ENCODE measurements around the gene TRAPPC10.

The TRAPPC10 gene

DNA sequence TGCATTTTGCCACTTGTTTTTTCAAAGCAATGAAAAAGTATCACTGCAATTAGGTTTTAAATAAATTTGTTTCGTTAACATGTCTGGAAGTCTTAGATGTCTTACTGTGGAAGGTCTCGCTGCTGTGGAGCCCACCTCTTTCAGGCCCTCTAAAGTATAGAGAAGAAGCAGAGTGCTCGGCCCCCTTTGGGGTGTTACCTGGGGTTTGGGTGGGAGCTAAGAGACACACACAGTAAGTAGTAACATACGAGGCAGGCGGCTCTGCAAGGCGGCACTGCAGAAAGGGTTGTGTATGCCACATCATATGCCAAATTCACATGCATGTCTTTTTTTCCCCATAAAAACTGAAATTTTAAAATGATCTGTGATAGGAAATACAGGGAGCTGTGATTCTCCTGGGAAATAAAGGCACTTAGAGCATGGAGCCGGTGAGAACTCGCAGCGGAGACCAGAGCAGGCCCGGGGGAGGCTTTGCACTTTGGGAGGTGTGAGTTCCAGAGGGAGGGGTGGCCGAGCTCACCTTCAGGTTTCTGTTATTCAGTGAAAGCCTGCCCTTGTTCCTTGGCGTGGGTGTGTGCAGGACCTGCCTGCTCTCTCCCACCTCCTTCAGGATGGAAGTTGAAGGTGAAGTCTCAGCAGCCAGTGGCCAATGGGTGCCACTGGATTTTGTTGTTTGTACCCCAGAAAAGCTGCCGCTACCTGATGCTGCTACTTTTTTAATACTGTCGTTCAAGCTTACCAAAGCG lies 59.4 kb downstream of the TRAPPC10 start:
- DNase-seq = no peak

DNA sequence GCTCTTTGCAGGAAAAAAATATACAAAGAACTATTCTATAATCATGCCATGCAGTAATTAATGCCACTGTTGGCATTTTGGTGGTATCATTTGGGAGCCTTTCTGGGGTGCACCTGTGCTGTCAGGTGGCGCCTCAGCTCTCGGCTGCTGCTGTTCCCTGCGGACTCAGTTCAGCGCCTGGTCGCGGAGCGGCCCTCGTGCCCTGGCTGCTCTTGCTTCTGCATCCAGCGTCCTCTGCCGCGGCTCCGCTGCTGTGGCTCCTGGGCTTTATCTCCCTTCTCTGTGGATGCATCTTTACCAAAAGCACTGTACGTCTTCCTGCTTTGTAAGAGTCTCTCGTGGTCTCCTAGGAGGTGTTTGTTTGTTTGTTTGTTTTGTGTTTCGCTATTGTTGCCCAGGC lies 60.0 kb downstream of the TRAPPC10 start:
- no peak for DNase-seq

DNA sequence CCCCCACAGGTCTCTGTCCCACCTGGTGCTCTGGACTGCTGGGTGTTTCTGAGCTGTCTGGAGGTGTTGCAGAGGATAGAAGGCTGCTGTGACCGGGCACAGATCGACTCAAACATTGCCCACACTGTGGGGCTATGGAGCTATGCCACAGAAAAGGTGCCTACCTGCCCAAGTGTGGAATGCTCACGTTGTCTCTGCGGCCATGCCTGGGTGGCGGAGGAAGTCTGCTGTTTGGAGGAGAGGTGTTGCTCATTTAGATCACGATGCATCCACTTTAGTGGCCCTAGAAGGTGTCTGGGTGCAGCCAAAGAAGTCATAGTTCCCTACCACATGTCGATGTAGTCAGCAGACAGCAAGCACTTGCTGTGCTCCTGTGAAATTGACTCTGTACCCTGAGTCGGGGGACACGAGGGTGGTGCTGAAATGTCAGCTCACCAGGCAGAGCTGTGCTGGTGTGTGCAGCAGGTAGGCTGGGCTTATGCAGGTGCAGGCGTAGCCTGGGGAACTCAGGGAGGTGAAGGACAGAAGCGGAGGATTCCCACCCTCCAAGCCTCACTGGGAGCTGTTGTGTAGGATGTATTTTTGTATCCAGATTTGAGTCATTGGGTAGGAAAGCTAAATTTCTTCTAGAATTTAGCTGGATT lies 62.3 kb downstream of the TRAPPC10 start:
- DNase-seq = no peak

DNA sequence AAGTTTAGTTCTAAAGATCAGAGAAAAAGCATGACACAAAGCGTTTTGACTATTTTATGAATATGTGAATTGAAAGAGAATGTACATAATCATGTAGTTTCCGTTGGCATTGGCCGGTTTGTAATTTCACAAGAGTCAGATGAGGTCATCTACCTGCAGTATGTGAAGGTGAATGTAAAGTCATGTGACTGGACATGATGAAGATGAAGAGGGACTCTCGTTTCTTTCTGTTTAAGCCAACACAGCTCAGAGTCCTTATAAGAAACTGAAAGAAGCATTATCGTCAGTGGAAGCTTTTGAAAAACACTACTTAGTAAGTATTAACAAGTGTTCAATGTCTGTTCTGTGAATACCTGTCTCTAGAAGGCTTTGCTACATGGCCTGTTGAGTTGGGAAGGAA lies 64.2 kb downstream of the TRAPPC10 start:
- DNase-seq = no peak

DNA sequence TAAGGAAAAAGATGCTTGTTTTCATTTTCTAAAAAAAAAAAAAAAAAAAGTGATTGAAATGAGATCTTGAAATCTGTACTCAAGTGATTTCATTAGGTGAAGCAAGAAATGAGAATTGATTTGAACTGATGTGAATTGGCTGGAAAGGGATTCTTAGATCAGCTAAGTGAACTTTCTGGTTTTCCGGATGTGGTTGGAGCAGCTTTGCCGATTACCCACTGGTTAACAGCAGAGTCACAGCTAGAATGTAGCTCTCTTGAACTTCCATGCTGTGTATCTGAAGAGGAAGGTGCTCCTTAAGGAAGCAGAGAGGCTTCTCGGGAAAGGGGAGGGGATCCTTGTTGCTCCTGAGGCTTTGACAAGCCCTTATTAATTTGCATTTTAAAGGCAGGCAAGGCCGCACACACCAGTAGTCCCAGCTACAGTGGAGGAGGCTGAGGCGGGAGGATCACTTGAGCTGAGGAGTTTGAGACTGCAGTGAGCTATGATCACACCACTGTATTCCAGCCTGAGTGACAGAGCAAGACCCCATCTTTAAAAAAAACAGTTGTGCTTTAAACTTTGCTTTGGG lies 66.4 kb downstream of the TRAPPC10 start:
- no peak for DNase-seq

DNA sequence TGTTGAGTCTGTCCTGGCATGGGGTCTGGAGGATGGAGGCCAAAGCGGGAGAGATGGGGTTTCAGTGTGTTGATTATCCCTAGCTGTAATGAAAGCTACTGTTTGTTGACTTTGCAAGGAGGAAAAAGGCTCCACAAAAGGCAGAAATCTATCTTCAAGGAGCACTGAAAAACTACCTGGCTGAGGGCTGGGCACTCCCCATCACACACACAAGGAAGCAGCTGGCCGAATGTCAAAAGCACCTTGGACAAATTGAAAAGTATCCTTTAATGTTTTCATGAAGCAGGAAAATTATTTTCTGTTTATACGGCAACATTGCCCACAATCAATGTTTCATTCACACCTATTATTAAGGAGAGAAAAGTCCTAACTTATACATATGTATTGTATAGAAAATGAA lies 67.3 kb downstream of the TRAPPC10 start:
- DNase-seq = peak; percentile 38

DNA sequence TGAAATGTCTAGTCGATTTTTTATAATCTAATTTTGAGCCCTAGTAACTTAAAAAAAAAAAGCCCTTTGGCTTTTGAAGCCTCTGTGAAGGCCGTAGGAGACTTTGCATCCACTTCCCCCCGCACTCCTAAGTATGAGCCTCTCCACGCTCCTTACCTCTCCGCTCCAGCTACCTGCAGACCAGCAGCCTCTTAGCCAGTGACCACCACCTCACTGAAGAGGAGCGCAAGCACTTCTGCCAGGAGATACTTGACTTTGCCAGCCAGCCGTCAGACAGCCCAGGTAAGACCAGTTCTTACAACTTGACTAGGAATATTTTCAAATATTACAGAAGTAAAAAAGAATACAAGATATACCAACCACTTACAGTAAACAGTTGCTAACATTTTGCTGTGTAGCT lies 67.7 kb downstream of the TRAPPC10 start:
- DNase-seq = peak; percentile 73

DNA sequence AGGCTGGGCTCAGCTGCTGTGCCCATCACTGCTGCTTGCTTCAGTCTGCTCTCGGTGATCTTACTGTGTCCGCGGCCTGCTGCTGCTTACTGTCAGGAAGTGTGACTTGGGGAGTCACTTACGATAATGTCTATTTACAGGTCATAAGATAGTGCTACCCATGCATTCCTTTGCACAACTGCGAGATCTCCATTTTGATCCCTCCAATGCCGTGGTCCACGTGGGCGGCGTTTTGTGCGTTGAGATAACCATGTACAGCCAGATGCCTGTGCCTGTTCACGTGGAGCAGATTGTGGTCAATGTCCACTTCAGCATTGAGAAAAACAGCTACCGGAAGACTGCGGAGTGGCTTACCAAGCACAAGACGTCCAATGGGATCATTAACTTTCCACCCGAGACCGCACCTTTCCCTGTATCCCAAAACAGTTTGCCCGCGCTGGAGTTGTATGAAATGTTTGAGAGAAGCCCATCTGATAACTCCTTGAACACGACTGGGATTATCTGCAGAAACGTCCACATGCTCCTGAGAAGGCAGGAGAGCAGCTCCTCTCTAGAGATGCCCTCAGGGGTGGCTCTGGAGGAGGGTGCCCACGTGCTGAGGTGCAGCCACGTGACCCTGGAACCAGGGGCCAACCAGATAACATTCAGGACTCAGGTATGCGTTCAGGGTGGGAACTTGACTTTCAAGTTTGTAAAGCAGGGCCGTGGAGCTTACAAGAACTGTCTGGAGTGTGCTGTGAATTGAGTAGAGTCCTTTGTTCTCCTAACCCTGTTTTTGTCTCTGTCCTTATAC lies 70.7 kb downstream of the TRAPPC10 start:
- no peak for DNase-seq

DNA sequence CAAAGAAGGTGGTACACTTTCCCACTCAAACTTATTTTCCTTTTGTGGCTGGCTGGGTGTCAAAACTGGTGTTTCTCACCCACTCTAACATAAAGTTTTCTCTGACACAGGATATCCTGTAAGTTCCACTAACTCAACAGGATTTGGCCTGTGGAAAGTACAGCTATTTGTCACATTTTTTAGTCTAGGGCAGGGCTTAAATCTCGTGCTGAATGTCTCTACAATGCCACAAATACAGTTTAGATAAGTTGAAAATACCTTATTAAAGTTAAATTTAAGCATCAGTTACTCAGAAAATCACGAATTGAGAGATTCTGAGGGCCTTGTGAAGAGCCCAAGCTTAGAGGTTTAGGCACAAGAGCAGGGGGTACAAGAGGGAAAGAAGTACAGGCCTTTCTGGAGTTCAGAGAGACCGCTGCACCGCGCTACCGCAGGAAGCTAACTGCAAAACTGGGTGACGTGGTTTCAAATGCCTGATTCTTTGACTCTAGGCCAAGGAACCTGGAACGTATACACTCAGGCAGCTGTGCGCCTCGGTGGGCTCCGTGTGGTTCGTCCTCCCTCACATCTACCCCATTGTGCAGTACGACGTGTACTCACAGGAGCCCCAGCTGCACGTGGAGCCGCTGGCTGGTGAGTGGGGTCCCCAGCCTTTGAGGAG lies 71.7 kb downstream of the TRAPPC10 start:
- no peak for DNase-seq

DNA sequence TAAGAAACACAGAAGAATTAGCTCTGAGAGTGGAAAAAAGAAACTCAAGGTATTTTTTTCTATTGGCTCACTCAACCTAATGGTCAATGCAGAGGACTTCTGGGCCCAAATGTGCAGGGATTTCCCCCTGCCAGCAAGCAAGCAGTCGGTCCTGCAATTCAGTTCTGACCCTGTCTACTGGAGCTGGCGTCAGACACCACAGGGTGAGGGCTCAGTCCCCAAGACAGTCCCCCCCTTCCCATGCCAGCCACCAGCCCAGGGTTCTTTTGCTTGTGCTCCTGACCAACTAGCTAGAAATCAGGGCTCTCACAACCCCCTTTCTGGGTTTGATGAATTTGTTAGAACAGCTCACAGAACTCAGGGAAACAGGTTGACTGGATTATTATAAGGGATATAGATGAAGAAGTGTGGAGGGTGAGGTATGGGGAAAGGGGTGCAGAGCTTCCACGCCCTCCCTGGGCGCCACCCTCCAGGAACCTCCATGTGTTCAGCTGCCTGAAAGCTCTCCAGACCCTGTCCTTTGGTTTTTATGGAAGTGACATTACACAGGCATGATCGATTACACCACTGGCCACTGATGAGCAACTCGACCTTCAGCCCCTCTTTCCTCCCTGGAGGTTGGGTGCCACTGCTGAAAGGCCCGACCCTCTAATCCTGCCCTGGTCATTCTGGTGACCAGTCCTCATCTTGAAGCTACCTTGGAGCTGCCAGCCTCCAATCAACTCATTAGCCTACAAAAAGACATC lies 72.6 kb downstream of the TRAPPC10 start:
- DNase-seq = no peak

DNA sequence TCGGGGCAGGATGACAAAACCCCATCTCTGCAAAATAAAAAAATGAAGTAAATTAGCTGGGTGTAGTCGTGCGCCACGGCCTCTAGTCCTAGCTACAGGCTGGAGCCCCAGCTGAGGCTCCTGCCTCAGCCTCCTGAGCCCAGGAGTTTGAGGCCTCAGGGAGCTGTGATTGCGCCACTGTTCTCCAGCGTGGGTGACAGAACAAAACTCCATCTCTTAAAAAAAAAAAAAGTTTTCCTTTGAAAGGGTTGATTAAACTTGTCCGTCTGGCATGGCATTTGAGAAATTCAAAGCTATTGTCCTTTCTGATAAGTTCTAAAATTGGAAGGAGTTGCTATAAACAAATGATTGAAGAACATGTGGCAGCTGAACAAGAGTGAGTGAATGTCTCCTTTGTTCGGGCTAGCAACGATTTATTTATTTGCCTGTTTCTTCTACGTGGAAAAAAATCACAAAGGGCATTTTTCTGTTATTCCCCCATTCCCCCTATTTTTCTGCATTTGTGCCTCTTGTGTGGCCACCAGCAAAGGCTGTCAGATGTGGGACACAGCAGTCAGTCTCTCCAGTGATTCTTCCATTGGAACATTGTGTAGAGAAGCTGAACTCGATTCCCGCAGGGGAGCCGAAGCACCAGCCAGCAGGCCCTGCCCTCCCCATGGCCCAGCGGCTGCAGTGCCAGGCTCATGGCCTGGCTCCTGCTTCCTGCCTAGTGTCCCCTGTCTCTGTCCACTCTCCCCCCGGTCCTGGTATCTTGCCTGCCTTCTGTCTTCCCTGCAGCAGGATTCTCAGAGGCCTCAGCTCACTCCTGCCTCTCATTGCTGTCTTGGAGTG lies 73.6 kb downstream of the TRAPPC10 start:
- DNase-seq = no peak

DNA sequence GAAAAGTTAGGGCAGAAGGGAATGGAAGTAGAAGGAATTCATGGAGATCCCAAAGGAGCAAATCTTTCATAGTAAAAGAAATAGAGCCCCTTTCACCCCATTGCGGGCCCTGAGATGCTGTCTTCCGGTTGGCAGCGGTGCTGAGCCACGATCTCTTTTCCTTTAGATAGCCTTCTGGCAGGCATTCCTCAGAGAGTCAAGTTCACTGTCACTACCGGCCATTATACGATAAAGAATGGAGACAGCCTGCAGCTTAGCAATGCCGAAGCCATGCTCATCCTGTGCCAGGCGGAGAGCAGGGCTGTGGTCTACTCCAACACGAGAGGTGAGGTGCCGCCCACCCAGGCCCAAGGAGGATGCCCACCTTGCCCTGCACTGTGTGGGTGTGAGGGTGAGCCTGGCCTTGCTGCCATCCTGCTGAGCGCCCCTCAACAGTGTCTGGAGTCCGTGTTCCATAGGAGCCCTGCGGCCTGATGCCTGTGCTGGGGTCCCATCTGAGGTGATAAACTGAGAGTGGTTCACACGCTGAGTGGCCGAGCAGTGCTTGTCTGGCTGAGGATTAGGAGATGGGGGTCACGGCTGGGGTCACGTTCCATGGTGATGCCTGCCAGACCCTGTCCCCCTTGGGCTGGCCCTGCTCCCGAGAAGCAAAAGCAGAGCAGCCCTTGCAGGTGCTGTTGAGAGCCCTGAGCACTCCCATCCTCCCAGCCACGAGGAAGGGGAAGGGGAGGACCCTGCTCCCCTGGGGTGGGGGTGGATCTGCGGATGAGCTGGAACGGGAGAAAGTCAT lies 74.7 kb downstream of the TRAPPC10 start:
- no peak for DNase-seq

DNA sequence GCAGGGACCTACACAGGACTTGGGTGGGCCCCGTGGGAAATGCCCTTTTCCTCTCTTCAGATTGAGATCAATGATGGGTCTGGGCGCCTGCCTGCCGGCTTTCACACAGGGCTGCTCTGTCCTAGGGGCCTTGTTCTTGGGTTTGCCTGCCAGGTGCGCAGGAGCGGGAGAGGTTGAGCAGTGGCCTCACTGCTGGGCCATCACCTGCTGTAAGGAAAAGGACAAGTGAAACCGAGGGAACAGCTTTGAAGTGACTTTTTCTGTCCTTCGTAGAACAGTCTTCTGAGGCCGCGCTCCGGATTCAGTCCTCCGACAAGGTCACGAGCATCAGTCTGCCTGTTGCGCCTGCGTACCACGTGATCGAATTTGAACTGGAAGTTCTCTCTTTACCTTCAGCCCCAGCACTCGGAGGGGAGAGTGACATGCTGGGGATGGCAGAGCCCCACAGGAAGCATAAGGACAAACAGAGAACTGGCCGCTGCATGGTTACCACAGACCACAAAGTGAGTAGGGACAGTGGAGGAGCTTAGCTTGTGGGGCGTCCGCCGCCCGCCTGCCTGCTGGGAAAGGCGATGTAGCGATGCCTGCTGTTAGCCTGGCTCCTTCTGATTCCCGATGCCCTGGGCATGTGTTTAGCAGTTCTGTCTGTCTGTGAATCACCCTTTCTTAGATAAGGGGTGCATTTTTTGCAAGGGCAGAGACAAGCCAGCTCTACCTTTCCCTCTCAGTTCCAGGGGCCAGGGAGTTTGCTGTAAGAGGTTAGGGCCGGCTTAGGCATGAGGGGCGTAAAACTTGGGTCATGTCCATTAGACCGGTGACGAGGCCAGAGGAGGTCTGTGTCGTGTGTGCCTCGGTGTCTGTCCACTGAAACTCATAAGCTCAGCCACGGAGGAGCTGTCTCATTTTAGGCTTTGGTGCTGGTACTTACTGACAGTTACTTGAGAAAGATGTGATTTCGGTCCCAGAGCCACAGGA lies 75.6 kb downstream of the TRAPPC10 start:
- DNase-seq = no peak

DNA sequence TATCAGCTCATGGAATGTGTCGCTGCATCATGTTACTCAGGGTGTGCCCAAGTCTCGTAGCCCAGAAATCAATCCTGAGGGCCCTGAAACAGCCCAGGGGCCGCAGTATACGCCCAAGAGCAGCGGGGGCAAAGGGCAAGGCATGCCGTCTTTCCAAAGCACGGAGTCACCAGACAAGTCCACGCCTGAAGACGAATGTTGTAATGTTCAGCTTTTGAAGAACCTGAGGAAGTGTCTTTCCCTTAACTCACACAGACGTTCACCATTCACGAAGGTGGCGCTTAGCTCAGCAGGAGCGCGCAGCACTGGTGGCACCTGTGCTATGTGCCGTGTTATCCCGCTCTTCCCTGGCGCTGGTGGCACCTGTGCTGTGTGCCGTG lies 76.3 kb downstream of the TRAPPC10 start:
- no peak for DNase-seq

DNA sequence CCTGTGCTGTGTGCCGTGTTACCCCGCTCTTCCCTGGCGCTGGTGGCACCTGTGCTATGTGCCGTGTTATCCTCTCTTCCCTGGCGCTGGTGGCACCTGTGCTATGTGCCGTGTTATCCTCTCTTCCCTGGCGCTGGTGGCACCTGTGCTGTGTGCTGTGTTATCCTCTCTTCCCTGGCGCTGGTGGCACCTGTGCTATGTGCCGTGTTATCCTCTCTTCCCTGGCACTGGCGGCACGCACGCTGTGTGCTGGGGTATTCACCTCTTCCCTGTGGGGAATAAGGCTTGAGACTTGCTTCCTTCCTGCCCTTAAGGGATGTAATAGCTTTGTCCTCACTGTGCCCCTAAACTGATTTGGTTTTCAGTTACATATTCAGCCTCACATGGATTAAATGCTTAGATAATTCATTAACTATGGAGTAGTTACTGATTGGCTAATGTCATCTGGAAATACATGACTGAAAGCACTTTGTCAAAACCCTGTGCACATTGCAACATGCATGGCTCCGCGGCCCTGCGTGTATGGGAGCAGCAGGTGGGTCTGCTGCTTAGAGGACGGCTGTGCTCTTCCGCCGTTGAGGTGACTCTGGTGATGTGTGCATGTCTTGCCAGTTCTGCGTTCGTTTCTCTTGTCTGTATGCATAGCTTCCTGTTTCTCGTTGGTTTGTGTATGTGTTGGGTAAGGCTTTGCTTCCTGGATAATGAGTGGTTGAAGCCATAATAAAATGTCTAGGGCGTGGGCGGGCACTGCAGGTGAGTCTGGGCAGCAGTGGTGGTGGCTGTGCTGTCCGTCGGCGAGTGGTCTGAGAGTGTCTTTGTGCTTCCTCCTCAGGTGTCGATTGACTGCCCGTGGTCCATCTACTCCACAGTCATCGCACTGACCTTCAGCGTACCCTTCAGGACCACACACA lies 77.1 kb downstream of the TRAPPC10 start:
- DNase-seq = no peak

DNA sequence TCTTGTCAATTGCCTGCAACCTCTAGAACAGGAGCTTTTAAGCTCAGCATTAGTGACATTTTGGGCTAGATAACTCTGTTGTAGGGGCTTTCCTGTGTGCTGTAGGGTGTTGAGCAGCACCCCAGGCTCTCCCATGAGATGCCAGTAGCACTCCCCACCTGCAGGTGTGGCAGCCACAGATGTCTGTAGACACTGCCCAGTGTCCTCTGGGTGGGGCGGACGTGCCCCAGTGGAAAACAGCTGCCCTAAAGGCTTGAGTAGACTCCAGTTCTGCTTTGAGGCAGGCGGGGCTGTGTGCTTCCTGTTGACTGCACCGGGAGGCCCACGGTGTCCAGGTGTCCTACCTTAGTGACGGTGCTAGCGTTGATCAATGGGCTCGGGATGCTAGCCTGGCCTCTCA lies 78.2 kb downstream of the TRAPPC10 start:
- no peak for DNase-seq

DNA sequence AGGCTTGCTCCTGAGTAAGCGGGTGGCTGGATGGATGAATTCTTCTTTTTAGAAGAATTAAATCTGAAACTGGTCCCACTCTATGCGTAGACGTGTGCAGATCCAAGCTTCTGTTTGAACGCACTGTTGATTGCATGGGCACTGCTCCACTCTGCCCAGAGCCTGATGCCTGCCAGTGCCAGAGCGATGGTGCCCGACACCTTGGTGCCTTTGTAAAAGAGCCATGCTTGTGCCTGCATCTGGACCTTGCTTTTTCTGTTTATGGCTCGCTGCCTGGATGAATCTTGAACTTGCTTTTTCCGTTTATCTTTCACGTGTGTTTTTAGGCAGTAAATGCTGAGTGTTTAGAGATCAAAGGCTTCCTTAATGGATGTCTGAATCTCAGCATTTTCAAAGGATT lies 80.1 kb downstream of the TRAPPC10 start:
- no peak for DNase-seq

DNA sequence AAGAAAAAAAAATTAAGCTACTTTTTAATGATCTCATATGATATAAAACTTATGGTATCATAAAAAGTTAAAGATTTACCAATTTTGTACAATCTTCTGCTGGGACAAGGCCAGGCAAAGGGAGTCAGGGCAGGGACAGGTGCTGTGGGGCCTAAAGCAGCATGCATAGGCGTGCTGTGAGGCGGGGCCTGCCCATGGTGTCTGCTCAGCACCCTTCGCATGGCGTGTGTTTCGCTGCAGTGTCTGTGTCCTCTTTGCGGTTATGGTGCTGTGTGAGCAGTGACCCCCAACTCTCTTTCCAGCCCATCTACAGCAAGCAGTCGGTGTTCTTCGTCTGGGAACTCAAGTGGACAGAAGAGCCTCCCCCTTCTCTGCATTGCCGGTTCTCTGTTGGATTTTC lies 81.7 kb downstream of the TRAPPC10 start:
- DNase-seq = no peak
